Posterior vena cava (tissue), 2 donors: ENCODE data around the gene GRIP1. TPM values are rescaled to one million over a fixed set of nuclear protein-coding genes. Genes with fewer than 3 reads are reported as not detected.

Source experiments
- DNase-seq: peaks from one replicate; pipeline ENCODE4 v3.0.0-alpha.2; 2020; ENCODE audit warnings: low spot score
- intact Hi-C, 2 donors: fragments of 100-400 bp; cut with DNase I; formaldehyde crosslinking; loops; one replicate each; pipeline versions ENCODE4 v1.14.1 to v1.14.2; 2022 to 2023
- total RNA-seq, 2 donors: library from RNA; stranded (reverse); fragmentation: NEBNext Ultra II Directional; extraction: Animal tissue kit (Norgen Biotek cat#: 25700); gene quantifications; one replicate each; pipeline ENCODE4 v1.2.1, GENCODE V29; 2021
- donor health status: DM: yes; HTN: yes; CAD: no.
- donor health status: DM: yes; HTN: yes; CAD: no.

GRIP1 gene
- total RNA-seq, 2 donors from 2014 or later: 6.8 to 12.5 TPM

DNA sequence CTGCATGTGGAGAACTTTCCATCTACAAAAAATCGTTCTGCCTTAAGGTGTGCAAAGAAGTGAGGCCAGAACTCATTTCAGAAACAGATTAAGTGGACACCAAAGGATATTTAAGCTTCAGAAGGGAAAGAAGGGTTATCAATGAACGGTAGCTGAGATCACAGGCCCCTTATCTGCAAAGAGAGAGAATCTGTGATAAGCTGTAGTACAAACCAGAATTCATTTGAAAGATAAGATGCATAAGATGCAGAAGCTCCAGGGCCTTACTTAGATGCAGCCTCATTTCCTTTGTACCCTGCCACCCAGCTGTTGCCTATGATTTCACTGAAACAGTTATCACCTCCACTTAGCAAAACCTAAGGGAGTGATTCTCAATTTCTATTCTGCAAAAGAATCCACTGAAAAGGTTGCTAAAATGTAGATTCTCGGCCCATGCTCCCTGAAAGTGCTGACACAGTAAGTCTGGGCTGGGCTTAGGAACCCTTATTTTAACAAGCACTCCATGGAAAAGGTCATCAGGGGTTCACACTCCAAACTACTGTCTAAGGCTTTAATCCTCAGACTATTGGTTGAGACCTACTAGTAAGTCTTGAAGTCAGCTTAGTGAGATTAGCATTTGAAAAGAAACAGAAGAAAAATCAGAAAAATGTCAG, 311.7 kb downstream of the GRIP1 start:
- intact Hi-C loops: no loop called here
- no peak for DNase-seq

DNA sequence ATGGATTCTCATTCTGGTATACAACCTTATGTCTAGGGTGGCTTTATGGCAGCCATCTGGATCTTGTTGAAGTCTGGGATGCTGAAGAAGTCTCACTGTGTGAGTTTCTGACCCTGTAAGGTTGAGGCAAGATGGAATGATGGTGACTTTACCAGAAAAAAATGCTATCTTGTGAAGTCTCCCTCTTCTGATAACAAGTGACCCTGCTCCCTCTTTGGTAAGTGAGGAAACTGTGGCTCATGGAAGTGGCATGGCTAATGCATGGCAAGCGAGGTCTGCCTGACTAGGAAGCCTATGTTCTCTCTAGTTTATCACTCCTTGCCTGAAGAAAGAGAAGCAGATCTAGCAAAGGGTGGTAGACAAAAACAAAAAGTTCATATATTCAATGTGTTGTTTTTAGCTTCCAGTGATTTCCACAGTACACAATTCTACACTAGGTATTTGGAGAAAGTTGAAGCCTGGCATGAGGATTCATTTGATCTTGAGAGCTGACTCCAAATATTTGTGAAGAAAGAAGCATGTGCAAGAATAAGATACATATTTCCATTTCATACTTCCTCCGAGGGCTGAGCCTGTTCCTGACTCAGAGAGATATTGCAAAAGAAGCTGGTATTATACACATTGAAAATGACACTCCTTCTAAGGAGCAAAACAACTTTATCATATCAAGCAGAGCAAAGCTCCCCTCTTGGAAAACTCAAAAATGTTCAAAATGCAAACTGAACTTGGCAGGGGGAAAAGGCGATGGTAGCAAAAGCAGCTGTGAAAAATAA, 313.0 kb downstream of the GRIP1 start:
- intact Hi-C loops: no loop called here
- no peak for DNase-seq

DNA sequence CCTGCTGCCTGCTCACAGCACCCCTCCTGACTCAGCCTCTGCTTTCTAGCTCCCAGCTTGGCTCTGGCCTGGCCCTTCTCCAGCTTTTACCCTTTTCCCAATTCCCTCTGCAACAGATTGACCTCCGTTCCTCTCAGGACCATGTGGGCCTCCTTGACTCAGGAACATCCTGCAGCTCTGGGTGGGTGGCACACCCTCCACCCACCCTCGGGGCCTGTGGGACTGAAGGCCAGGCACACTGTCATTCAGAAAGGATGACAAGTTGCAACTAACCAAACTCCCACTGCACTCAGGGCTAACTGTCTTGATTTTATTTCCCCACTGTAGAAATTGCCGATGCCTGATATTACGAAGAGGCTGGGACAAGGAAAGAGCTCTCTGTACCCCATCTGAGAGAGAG, 317.2 kb downstream of the GRIP1 start:
- no peak for DNase-seq
- intact Hi-C loops: no loop called here

DNA sequence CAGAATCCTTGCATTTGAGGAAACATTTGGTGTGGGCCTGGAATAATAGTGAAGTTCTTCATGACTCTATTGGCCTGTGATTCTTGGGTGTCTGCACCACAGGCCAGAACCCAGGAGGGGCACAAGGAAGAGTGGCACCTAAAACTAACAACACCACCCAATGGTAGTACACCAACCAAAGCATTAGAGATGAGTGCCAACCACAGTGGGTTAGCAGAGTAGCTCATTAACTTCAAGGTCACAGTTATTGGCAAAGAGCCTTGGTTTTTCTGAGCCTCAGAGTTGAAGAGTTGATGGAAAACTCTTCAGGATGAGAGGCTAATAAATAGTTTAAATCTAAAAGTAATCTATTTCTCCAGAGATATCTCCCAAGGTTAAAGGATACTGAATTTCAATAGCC, 319.6 kb downstream of the GRIP1 start:
- intact Hi-C loops: no loop called here
- no peak for DNase-seq

DNA sequence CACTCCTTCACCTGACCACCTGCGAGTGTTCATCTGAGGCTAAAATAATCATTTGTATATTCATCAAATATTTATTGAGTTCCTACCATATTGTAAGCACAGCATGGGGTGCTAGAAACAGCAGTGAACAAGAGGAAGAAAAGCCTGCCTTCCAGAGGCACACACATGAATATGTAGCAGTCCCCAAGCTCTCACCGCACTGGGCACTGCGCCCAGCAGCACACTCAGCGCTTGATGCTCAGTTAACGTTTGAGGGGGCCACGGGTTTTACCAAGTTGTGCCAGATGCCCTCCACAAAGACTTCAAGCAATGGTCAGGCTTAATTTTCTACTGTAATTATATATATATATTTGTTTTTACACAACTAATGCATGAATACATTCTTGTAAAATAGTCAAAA, 324.6 kb downstream of the GRIP1 start:
- intact Hi-C loops: no loop called here
- DNase-seq: no peak

DNA sequence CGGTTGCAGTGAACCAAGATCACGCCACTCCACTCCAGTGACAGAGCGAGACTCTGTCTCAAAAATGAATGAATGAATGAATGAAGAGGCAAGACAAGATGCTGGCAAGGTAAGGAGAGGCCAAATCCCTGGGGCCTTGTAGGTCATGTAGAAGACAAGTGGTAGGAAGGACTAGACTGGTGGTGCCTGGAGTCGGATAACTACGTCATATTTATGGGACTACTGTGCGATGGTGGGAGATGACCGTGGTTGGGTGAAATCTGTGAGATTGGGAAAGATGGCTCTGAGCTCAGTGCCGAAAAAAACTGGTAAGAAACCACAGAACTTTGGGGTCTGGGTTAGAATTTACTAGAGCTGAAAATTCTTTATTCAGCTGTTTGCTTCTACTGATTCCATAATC, 326.0 kb downstream of the GRIP1 start:
- no peak for DNase-seq
- intact Hi-C loops: no loop called here

DNA sequence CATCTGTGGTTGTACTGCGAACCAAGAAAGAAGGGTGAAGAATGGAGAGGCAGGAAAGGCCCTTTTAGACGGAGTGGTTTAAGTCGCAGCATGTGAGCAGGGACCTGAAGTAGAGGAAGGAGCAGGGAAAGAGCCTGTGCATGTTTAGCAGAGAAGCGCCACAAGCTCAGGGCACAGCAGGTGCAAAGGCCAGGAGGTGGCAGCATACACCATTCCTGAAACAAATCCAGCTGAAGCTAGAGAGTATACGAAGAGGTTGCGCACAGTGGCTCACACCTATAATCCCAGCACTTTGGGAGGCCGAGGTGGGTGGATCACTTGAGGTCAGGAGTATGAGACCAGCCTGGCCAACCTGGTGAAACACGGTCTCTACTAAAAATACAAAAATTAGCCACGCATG, 326.7 kb downstream of the GRIP1 start:
- no peak for DNase-seq
- intact Hi-C loops: no loop called here

DNA sequence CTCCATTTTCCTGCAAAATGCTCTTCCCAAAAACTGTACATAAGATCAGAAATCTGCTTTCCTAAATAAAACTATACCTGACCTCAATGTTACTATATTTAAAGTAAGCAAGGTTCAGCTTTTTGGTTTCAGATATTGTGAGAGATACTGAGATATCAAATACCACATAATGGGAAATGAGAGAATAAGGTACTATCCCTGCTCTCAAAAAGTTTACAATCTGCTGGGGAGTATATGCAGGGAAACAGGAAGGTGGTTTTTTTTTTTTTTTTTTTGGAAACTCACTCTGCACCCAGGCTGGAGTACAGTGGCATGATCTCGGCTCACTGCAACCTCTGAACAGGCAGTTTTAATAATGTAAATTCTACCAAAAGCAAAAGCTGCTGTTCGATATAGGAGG, 327.6 kb downstream of the GRIP1 start:
- intact Hi-C loops: no loop called here
- no peak for DNase-seq

DNA sequence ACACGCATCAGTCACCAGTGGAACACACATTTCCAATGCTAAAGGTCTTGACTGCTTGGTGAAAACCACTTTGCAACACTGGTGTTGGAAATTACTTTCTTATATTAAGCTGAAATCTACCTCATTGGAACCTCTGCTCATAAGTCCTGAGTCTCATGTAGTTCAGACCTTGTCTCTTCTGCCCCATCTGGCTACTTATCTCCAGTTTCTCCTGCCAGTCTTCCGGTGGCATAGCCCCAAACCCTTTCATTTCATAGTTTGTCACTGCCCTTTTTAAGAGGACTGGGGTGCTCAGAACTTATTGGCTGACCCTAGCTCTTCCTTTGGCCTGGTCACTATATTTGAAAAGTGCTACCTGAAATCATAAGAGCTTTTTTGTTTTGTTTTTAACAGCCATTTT, 332.9 kb downstream of the GRIP1 start:
- intact Hi-C loops: no loop called here

DNA sequence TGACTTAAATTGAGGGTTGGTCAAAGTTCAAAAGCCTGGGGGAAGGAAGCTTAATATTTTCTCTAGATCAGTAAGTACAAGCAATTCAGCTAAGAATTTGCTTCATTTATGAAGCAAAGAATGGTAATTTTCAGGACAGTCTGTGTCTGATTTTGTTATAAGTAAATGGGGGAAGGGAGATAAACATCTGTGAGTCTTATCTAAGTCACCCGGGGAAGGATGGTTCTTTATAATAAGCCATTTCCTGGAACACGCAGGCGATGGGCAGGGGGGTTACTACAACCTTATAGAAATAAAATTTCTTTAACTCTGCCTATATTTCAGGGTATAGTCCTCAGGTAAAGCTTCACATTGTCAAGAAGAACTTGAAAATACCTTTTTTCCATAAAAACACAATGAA, 333.7 kb downstream of the GRIP1 start:
- no peak for DNase-seq
- intact Hi-C loops: no loop called here

More for the DNA sequence above, 332.9 kb downstream of the GRIP1 start:
- DNase-seq: no peak

DNA sequence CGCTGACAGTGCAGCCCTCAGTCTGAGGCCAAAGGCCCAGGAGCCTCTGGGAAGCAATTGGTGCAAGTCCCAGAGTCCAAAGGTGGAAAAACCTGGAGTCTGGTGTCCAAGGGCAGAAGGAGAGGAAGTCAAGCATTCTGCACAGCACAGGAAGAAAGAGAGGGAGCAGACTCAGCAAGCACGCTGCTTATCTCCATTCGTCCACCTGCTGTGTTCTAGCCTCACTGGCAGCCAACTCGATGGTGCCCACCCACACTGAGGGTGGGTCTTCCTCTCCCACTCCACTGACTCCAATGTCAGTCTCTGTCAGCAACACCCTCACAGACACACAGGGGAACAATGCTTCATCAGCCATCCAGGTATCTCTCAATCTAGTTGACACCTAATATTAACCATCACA, 337.8 kb downstream of the GRIP1 start:
- DNase-seq: no peak

DNA sequence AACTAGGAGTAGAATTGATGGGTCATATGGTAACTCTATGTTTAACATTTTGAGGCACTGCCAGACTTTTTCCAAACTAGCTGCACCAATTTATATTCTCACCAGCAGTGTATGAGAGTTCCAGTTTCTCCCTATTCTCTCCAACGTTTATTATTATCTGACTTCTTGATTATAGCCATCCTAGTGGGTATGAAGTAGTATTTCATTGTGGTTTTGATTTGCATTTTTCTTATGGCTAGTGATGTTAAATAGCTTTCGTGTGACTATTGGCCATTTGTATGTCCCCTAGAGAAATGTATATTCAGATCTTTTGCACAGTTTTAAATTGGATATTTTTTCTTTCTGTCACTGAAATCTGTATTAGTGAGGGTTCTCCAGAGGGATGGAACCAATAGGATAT, 338.7 kb downstream of the GRIP1 start:
- no peak for DNase-seq
- intact Hi-C loops: no loop called here

More for the DNA sequence above, 337.8 kb downstream of the GRIP1 start:
- intact Hi-C loops: no loop called here

DNA sequence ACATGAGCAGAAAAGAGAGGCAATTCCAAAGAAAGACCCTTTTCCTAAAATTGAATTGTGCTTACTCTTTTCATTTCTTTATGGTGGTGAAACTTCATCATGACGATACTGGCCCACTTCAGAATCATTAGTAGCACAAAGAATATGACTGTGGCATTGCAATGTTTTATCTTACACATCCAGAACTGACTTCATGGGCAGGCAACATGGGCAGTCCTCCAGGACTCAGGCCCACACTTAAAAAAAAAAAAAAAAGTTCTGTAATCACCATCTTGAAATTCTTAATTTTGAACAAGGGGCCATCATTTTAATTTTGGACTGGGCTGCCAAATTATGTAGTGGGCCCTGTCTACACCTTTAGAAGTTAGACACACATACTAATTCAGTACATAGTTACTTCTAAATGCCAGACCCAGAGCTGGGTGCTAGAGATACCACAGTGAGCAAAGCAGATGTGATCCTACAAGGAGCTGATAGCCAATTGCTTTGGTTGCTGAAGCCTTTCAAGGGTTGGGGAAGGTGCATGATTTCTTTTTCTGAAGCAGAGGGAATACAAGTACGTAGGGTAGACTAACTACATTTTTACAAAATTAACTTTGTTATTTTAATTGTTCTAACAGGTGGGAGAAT, 341.4 kb downstream of the GRIP1 start:
- intact Hi-C loops: no loop called here
- no peak for DNase-seq

DNA sequence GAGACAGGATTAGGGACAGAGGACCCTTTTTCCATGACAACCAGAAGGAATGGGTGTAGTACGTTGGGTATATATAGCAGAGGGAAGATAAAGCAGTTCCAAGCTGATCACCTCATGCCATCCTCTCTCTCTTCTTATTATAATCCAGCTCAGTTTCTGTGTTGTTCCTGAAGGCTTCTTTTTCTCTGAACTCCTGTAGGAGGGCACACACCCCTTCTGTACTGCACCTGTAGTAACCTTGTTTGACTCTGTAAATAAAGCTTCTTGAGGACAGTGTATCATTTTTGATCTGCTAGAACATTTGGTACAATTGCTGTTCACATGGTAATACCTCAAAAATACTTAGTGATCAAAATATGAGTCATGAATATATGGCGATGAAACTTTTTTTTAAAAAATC, 343.1 kb downstream of the GRIP1 start:
- no peak for DNase-seq
- intact Hi-C loops: no loop called here

DNA sequence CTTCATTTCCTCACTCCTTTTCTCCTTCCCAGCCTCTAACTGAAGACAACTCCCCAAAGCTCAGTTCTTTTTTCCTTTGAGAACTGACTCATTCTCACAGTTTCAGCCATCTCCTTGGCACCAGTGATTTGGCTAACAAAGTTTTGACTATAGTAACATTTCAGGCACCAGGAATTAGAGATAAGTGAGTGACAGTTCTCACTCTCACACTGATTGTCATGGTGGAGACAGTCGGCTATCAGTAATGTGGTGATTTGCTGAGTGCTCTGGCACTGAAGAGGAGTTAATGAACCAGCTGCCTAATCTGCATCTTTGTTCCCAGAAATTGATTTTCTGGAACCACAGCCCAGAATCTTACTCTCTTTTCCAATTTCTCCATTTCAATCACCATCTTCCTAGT, 347.1 kb downstream of the GRIP1 start:
- no peak for DNase-seq
- intact Hi-C loops: no loop called here

DNA sequence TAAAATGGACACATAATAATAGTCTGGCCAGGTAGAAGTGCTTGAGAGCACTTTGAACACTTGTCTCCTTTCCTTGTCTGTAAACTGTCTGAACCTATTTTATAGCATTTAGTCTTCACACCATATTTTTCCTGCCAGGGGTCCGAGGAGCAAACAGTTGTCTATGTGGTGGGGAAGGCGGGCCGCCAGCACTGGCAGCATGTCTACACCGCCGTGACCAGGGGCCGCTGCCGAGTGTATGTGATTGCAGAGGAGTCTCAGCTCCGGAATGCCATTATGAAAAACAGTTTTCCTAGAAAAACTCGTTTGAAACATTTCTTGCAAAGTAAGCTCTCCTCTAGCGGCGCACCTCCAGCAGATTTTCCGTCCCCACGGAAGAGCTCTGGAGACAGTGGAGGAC, 347.9 kb downstream of the GRIP1 start:
- intact Hi-C loops: no loop called here
- DNase-seq: no peak

DNA sequence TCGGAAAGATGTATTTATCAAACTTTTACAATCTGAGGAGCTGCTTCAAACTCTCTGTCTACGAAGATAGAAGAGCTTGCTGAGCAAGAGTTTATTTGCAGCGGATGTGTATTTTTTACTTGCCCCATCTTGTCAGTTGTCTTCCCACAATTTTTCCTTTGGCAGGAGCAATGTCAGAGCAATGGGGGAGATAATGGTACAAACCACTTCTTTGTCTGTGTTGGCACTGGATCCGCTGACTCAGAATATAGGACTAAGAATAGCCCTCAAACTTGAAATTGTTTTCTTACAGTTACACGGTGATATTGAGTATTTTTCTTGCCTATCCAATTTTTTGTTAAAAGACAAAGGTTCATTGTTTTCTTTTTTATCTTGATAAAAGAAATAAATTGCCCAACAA, 348.9 kb downstream of the GRIP1 start:
- intact Hi-C loops: no loop called here

DNA sequence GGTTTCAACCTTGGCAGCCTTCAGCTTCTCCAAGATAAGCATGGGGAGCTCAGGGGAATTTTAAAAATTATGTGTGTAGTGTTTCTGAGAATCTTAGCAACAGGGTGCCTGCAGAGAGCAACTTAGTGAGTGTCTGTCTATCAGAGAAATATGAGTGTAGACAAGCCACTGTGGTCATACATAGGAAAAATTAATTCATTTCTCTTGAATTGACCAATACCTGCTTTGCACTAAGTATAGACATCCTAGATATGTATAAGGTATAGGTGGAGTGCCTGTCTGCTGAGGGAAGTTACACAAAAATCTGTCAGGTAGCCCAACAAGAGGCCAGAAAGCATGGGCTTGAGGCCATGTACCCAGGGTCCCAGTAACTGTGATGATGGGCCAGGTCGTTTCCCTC, 355.9 kb downstream of the GRIP1 start:
- intact Hi-C loops: no loop called here
- no peak for DNase-seq

More for the DNA sequence above, 348.9 kb downstream of the GRIP1 start:
- no peak for DNase-seq

DNA sequence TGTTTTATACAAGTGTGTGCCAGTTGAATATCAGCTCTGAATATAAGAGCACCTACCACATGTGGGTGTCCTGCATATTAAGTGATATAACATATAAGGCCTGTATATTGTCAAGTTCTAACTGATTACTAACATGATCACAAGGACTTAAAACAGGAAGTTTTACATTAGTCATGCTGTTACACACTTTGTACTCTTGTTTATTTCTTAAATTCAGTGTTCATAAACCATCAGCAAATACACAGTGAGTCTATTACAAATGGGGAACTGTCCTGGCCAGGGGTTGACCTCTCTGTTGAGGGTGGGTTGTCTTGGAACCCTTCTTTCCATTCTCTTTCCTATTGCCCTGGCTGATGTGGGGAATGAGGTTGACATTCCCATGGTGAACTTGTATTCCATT, 357.4 kb downstream of the GRIP1 start:
- DNase-seq: no peak
- intact Hi-C loops: no loop called here

DNA sequence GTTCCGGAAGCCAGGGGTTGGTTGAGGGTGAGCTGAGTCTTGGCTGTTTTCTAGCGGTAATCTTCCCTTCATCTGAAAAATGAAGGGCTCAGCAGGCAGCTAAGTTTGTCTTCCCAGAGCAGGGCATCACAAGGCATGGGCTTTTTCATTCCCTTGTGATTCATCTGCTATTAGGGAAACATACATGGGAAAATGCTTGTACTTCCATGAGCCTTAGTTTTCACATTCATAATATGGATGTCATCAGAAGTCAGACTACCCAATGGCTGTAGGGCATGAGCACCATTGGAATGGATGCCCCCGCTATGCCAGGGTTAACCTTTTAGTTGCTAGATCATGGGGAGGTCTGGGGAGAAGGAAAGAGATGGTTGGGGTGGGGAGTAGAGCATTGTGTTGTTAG, 357.9 kb downstream of the GRIP1 start:
- intact Hi-C loops: no loop called here
- no peak for DNase-seq
